ENCODE data around the gene SSR1.

DNA sequence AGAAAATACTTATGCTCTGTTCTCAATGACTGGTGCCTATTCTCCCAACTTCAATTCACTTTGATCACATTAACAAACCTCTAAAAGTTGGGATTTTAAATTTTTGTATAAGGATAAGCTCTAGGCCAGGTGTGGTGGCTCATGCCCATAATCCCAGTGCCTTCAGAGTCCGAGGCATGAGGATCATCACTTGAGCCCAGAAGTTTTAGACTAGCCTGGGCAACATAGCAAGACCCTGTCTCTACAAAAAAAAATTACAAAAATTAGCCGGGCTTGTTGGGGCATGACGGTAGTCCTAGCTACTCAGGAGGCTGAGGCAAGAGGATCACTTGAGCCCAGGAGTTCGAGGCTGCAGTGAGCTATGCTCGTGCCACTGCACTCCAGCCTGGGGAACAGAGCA, 3.9 kb downstream of the SSR1 start:
- no peak for TF ChIP-seq GABPA (IDR thresholded peaks at IDR 0.05; ENCODE audit: low read depth)
- TF ChIP-seq, protein P1, sequence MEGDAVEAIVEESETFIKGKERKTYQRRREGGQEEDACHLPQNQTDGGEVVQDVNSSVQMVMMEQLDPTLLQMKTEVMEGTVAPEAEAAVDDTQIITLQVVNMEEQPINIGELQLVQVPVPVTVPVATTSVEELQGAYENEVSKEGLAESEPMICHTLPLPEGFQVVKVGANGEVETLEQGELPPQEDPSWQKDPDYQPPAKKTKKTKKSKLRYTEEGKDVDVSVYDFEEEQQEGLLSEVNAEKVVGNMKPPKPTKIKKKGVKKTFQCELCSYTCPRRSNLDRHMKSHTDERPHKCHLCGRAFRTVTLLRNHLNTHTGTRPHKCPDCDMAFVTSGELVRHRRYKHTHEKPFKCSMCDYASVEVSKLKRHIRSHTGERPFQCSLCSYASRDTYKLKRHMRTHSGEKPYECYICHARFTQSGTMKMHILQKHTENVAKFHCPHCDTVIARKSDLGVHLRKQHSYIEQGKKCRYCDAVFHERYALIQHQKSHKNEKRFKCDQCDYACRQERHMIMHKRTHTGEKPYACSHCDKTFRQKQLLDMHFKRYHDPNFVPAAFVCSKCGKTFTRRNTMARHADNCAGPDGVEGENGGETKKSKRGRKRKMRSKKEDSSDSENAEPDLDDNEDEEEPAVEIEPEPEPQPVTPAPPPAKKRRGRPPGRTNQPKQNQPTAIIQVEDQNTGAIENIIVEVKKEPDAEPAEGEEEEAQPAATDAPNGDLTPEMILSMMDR (IDR thresholded peaks at IDR 0.05; ENCODE audit: insufficient read depth, low read length), result no peak
- no peak for TF ChIP-seq POLR2AphosphoS5 (IDR thresholded peaks at IDR 0.05; ENCODE audit: low read depth)

Measured in HL-60 (cell line).